ENCODE results near the gene PGAM2. TPM values are rescaled to one million over a fixed set of nuclear protein-coding genes. Genes with fewer than 3 reads are reported as not detected.

PGAM2 gene
- total RNA-seq, 2 donors from 2014 or later, result 1.6 to 2.1 TPM

- intact Hi-C loops (cut with DNase I), result no loop called here
- no peak for DNase-seq (ENCODE audit: low spot score)
These were observed 27.8 kb upstream of the PGAM2 start for GRCh38 chr7:44093102-44093641.

- intact Hi-C loops (cut with DNase I), result no loop called here
- DNase-seq (ENCODE audit: low spot score), result peak; percentile 94
These were observed 22.8 kb upstream of the PGAM2 start for GRCh38 chr7:44087911-44088838.

- intact Hi-C loops (cut with DNase I), result no loop called here
- DNase-seq (ENCODE audit: low spot score), result no peak
These were observed 21.3 kb upstream of the PGAM2 start for GRCh38 chr7:44086627-44087026.

GRCh38 chr7:44085546-44085945, 20.2 kb upstream of the PGAM2 start:
- DNase-seq (ENCODE audit: low spot score), result no peak
- intact Hi-C loops (cut with DNase I), result no loop called here

GRCh38 chr7:44084701-44085100, 19.3 kb upstream of the PGAM2 start:
- intact Hi-C loops (cut with DNase I), result no loop called here
- no peak for DNase-seq (ENCODE audit: low spot score)

- intact Hi-C loops (cut with DNase I), result no loop called here
- no peak for DNase-seq (ENCODE audit: low spot score)
These were observed 18.4 kb upstream of the PGAM2 start for GRCh38 chr7:44083796-44084195.

GRCh38 chr7:44082541-44083207, 17.3 kb upstream of the PGAM2 start:
- DNase-seq (ENCODE audit: low spot score), result peak; percentile 100
- intact Hi-C loops (cut with DNase I), result no loop called here

- no peak for DNase-seq (ENCODE audit: low spot score)
- intact Hi-C loops (cut with DNase I), result no loop called here
These were observed 15.9 kb upstream of the PGAM2 start for GRCh38 chr7:44081266-44081748.

- intact Hi-C loops (cut with DNase I), result no loop called here
- DNase-seq (ENCODE audit: low spot score), result no peak
These were observed 15.4 kb upstream of the PGAM2 start for GRCh38 chr7:44080686-44081265.

- DNase-seq (ENCODE audit: low spot score), result peak; percentile 35
- intact Hi-C loops (cut with DNase I), result no loop called here
These were observed 14.8 kb upstream of the PGAM2 start for GRCh38 chr7:44080118-44080517.

GRCh38 chr7:44079331-44080021, 14.1 kb upstream of the PGAM2 start:
- DNase-seq (ENCODE audit: low spot score), result peak; percentile 77
- intact Hi-C loops (cut with DNase I), result loop anchor here (5.0 kb wide), 2 partner anchors 33 to 113 kb away; no protein-coding TSS in a partner anchor

- peak; percentile 41 for DNase-seq (ENCODE audit: low spot score)
- intact Hi-C loops (cut with DNase I), result loop anchor here (5.0 kb wide), 2 partner anchors 34 to 114 kb away; no protein-coding TSS in a partner anchor
These were observed 13.2 kb upstream of the PGAM2 start for GRCh38 chr7:44078521-44078920.

GRCh38 chr7:44077681-44078091, 12.3 kb upstream of the PGAM2 start:
- intact Hi-C loops (cut with DNase I), result loop anchor here (5.0 kb wide), 2 partner anchors 35 to 115 kb away; no protein-coding TSS in a partner anchor
- DNase-seq (ENCODE audit: low spot score), result peak; percentile 61

GRCh38 chr7:44077061-44077460, 11.7 kb upstream of the PGAM2 start:
- DNase-seq (ENCODE audit: low spot score), result peak; percentile 47
- intact Hi-C loops (cut with DNase I), result loop anchor here (5.0 kb wide), 2 partner anchors 35 to 115 kb away; no protein-coding TSS in a partner anchor

GRCh38 chr7:44076101-44076895, 10.9 kb upstream of the PGAM2 start:
- DNase-seq (ENCODE audit: low spot score), result peak; percentile 71
- intact Hi-C loops (cut with DNase I), result loop anchor here (5.0 kb wide), 2 partner anchors 36 to 116 kb away; no protein-coding TSS in a partner anchor

- intact Hi-C loops (cut with DNase I), result loop anchor here (5.0 kb wide), 2 partner anchors 37 to 117 kb away; no protein-coding TSS in a partner anchor
- DNase-seq (ENCODE audit: low spot score), result peak; percentile 55
These were observed 10.1 kb upstream of the PGAM2 start for GRCh38 chr7:44075296-44076075.

- intact Hi-C loops (cut with DNase I), result loop anchor here in 1 of 2 donors (5.0 kb wide), 1 partner anchor 128 kb away; the partner anchor contains the start of gene YKT6
- no peak for DNase-seq (ENCODE audit: low spot score)
These were observed 9.0 kb upstream of the PGAM2 start for GRCh38 chr7:44074349-44074695.
